MM.1S (cell line): Measurements from ENCODE around the gene LRCH1.

Experiments
- CTCF ChIP-seq: fragments of 300-600 bp; sonication (generic); IDR thresholded peaks from 2 replicates; pipeline ENCODE4 v1.5.1; 2016; ENCODE audit warnings: antibody characterized with exemption, low read length, mixed read lengths
- EZH2 ChIP-seq: fragments of 300-600 bp; sonication (generic); optimal IDR thresholded peaks from 2 replicates; pipeline ENCODE3; 2017; ENCODE audit warnings: low read depth, mild to moderate bottlenecking, antibody characterized with exemption, low read length, mixed read lengths

GRCh38 chr13:46594374-46595078 lies 41.6 kb downstream of the LRCH1 start:
- TF ChIP-seq CTCF (no peak), EZH2 (no peak)
